ENCODE results near the gene C14orf180. TPM values are rescaled to one million over a fixed set of nuclear protein-coding genes. Genes with fewer than 3 reads are reported as not detected.

C14orf180 gene
- total RNA-seq, 1 experiment from 2014 or later: not detected

DNA sequence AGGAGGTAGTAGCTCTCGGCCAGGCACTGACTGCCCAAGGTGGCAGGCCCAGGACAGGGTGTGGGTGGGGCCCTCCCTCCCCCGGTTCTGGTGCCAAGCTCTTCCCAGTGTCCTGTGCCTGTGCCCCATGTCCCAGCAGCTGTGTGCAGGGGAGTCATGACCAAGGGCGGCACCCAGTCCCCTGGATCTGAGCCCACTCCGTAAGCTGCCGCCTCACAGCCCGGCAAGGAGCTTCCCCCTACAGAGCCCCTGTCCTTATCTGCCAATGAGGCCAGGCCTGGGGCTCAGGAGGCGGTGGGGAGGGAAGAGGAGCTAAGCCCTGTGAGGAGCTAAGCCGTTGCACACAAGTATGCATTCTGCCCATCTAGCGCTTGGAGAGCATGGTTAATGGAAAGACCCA is 5.6 kb upstream of the C14orf180 start:
- Mint-ChIP-seq H3K27me3 (ENCODE audit: insufficient read depth, unreplicated experiment) (peaks cover 15% of the 10 kb centered on the region), H3K4me3 (ENCODE audit: unreplicated experiment) (no peak overlapping the region), H3K27ac (ENCODE audit: low read depth, unreplicated experiment) (no peak overlapping the region), H3K4me1 (ENCODE audit: insufficient read depth, unreplicated experiment) (no peaks in the 10 kb centered on the region), H3K36me3 (ENCODE audit: insufficient read depth, unreplicated experiment) (no peaks in the 10 kb centered on the region), H3K9me3 (ENCODE audit: unreplicated experiment) (no peaks in the 10 kb centered on the region)
- intact Hi-C loops (cut with micrococcal nuclease): no loop called here
- CTCF ChIA-PET: interaction anchor here (2.2 kb wide), 1 partner anchor 10 kb away, joined by 17 read pairs; no protein-coding TSS in a partner anchor
- TF ChIP-seq, protein P1, sequence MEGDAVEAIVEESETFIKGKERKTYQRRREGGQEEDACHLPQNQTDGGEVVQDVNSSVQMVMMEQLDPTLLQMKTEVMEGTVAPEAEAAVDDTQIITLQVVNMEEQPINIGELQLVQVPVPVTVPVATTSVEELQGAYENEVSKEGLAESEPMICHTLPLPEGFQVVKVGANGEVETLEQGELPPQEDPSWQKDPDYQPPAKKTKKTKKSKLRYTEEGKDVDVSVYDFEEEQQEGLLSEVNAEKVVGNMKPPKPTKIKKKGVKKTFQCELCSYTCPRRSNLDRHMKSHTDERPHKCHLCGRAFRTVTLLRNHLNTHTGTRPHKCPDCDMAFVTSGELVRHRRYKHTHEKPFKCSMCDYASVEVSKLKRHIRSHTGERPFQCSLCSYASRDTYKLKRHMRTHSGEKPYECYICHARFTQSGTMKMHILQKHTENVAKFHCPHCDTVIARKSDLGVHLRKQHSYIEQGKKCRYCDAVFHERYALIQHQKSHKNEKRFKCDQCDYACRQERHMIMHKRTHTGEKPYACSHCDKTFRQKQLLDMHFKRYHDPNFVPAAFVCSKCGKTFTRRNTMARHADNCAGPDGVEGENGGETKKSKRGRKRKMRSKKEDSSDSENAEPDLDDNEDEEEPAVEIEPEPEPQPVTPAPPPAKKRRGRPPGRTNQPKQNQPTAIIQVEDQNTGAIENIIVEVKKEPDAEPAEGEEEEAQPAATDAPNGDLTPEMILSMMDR (IDR thresholded peaks at IDR 0.05; ENCODE audit: unreplicated experiment): no peak
- DNase-seq (ENCODE audit: unreplicated experiment): no peak
- POLR2A ChIA-PET: no interaction called here
- no TSS peak for BruUV-seq (replicated peaks)

DNA sequence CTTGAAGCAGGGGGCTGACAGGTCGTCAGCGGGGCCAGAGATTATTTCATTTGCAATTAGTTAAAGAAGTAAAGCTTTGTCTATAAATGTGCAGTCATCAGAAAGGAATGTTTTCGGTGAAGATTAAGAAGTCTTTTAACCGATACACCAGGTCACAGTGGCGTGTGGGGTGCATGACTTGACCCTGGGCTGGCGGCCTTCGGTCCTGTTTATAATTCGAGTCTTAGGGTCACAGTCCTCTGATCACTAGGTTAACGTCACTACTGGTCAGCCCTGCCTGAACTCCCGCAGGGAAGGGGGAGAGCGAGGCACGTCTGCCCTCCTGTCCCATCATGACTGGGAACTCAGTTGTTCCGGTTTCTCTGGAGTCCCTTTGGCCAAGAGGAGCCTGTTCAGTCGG is 5.0 kb upstream of the C14orf180 start:
- no TSS peak for BruUV-seq (replicated peaks)
- Mint-ChIP-seq H3K27me3 (ENCODE audit: insufficient read depth, unreplicated experiment) (peaks cover 11% of the 10 kb centered on the region), H3K4me1 (ENCODE audit: insufficient read depth, unreplicated experiment) (no peaks in the 10 kb centered on the region), H3K9me3 (ENCODE audit: unreplicated experiment) (no peaks in the 10 kb centered on the region), H3K27ac (ENCODE audit: low read depth, unreplicated experiment) (no peak overlapping the region), H3K4me3 (ENCODE audit: unreplicated experiment) (no peak overlapping the region), H3K36me3 (ENCODE audit: insufficient read depth, unreplicated experiment) (no peaks in the 10 kb centered on the region)
- TF ChIP-seq, protein P1 (IDR thresholded peaks at IDR 0.05; ENCODE audit: unreplicated experiment): no peak
- ChIA-PET POLR2A (no interaction called here), CTCF (no interaction called here)
- intact Hi-C loops (cut with micrococcal nuclease): no loop called here
- DNase-seq (ENCODE audit: unreplicated experiment): no peak

DNA sequence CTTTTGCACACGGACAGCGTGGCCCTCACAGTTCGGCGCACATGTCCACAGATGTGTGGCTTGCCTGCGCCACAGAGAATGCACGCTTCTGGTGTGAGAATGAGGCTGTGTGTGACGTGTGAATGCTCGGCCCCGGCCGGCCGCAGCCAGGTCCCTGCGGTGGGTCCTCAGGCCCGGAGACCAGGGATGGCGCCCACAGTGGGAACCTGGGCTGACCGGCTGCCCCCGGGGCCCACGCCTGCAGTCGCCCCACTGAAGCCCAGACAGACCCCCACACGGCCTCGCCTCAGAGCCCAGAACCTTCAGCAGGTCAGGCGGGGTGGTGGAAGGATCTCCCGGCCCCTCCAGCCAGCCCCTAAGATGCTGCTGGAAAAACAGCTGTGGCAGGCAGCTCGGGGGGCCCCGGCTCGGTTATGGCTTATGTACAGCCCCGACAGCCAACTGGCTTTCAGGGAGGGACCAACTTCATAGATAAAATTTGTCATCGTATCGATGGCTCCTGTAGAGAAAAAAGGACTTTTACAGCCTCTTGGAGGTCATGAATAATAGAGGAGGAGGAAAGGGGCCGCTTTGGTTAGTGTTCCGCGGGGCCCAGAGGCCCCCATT is 4.5 kb upstream of the C14orf180 start:
- no peaks in the 10 kb centered on the region for H3K9me3 Mint-ChIP-seq (ENCODE audit: unreplicated experiment)
- peaks cover 11% of the 10 kb centered on the region for H3K27me3 Mint-ChIP-seq (ENCODE audit: insufficient read depth, unreplicated experiment)
- DNase-seq (ENCODE audit: unreplicated experiment): no peak
- no peaks in the 10 kb centered on the region for H3K36me3 Mint-ChIP-seq (ENCODE audit: insufficient read depth, unreplicated experiment)
- no peaks in the 10 kb centered on the region for H3K4me1 Mint-ChIP-seq (ENCODE audit: insufficient read depth, unreplicated experiment)
- POLR2A ChIA-PET: no interaction called here
- no peak overlapping the region for H3K27ac Mint-ChIP-seq (ENCODE audit: low read depth, unreplicated experiment)
- TF ChIP-seq, protein P1 (IDR thresholded peaks at IDR 0.05; ENCODE audit: unreplicated experiment): no peak
- no TSS peak for BruUV-seq (replicated peaks)
- intact Hi-C loops (cut with micrococcal nuclease): no loop called here
- CTCF ChIA-PET: no interaction called here
- H3K4me3 Mint-ChIP-seq (ENCODE audit: unreplicated experiment): no peak overlapping the region

DNA sequence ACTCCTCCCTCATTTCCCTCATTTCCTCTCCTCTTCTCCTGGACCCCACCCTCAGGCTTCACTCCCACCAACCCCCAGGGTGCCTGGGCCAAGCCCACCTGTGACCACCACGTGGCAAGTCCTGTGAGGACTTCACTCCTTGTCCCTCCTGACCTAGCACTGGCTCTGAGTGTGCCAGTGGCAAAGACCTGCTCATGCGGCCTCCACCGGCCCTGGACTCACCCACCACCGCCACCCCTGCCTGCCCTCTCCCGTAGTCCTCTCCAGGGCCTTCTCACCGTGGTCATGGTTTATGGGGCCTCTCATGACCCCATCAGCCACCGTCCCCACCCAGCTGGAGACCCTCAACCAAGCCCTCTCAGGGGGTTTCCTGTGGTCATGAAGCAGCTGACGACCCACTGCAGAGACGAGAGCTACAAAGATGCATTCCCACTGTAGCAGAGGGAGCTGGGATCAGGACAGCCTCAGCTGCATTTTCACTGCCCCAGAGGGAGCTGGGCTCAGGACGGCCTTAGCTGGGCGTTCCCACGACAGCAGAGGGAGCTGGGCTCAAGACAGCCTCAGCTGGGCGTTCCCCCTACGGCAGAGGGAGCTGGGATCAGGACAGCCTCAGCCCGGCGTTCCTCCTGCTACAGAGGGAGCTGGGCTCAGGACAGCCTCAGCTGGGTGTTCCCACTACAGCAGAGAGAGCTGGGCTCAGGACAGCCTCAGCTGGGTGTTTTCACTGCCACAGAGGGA is 3.2 kb upstream of the C14orf180 start:
- ChIA-PET CTCF (interaction anchor here (0.7 to 1.6 kb wide), 3 partner anchors 12 to 501 kb away, joined by 3 to 4 read pairs (median 4); no protein-coding TSS in a partner anchor), POLR2A (interaction anchor here (0.6 kb wide), 1 partner anchor 1545 kb away, joined by 3 read pairs; no protein-coding TSS in a partner anchor)
- H3K4me1 Mint-ChIP-seq (ENCODE audit: insufficient read depth, unreplicated experiment): no peaks in the 10 kb centered on the region
- intact Hi-C loops (cut with micrococcal nuclease): no loop called here
- H3K27ac Mint-ChIP-seq (ENCODE audit: low read depth, unreplicated experiment): no peak overlapping the region
- no TSS peak for BruUV-seq (replicated peaks)
- H3K27me3 Mint-ChIP-seq (ENCODE audit: insufficient read depth, unreplicated experiment): peaks cover 16% of the 10 kb centered on the region
- TF ChIP-seq, protein P1 (IDR thresholded peaks at IDR 0.05; ENCODE audit: unreplicated experiment): no peak
- DNase-seq (ENCODE audit: unreplicated experiment): no peak
- H3K9me3 Mint-ChIP-seq (ENCODE audit: unreplicated experiment): no peaks in the 10 kb centered on the region
- H3K36me3 Mint-ChIP-seq (ENCODE audit: insufficient read depth, unreplicated experiment): no peaks in the 10 kb centered on the region
- H3K4me3 Mint-ChIP-seq (ENCODE audit: unreplicated experiment): no peak overlapping the region

Measured in MCF 10A (cell line).